ENCODE measurements around the gene KCNQ2. TPM values are rescaled to one million over a fixed set of nuclear protein-coding genes. Genes with fewer than 3 reads are reported as not detected.
A peak's percentile ranks its signal among the peaks of the same experiment; 100 is the strongest.

KCNQ2 gene
- total RNA-seq (1 to 10 TPM in 1 of 5 donors, not detected in 4; 2.2 TPM), polyA plus RNA-seq (under 1 TPM in 2 of 3 donors, not detected in 1; 0.03 to 0.25 TPM)
- long read RNA-seq, donor 1, result 0 reads
- long read RNA-seq, donor 2, result 0 reads
- long read RNA-seq, donor 3, partial matches to known transcripts, result 0 of 1 reads
- long read RNA-seq, donor 3, other reads (novel, unspliced or antisense), result 0 of 1 reads
- long read RNA-seq, donor 4, result 0 reads
- long read RNA-seq, donor 5, partial matches to known transcripts, result 0 of 1 reads
- long read RNA-seq, donor 5, other reads (novel, unspliced or antisense), result 0 of 1 reads
- long read RNA-seq, donor 6, partial matches to known transcripts, result 3,132 of 3,250 reads
- long read RNA-seq, donor 6, other reads (novel, unspliced or antisense), result 118 of 3,250 reads
- long read RNA-seq, donor 7, partial matches to known transcripts, result 0 of 3 reads
- long read RNA-seq, donor 7, other reads (novel, unspliced or antisense), result 0 of 3 reads
- long read RNA-seq, donor 8, result 0 reads
- long read RNA-seq, donor 9, result 0 reads
- long read RNA-seq, donor 10, result 0 reads

DNA sequence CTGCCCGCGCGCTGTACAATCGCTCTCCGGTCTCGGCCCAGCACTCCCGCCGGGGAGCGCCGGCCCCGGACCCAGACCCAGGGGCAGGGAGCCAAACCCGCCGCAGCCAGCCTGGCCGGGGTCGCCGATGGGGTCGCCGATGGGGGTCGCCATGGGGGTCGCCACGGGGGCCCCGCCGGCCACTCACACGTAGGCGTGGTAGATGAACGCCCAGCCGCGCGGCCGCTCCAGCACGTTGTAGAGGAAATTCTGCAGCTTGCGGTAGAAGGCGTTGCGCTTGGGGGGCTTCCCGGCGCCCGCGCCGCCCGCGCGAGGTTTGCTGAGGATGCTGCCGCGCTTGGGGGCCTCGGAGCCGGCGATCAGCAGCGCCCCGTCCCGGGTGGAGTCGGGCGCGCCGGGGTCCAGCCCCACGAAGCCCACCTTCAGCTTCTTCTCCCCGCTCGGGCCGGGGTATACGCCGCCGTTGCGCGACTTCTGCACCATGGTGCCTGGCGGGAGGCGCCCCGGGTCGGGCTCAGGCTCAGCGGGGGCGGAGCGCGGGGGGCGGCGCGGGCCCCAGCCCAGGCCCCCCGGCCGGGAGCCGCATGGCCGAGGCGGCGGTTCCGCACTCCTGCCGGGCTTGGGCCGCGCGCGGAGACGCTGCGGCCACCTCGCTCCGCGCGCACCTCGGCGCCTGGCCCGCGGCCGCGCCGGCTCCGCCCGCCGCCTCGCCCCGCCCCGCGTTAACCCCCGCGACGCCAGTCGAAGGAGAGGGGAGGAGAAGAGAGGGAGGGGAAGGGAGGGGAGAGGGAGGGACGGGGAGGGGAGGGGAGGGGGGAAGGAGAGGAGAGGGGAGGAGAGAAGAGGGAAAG is at the start of gene KCNQ2:
TSS of gene KCNQ2 (minus strand) at position 675 of the 851 bp plus-strand sequence. CDS start at position 483, 192 bp downstream.
- no peaks in the 10 kb centered on the region for H3K36me3 ChIP-seq
- peaks cover 11 to 18% (median 13%) of the 10 kb centered on the region in 4 donors for H3K4me1 ChIP-seq
- WGBS, 5 donors, result 0 to 7% (median 1%) methylated on average over 6 to 103 of the region's 111 CpGs
- intact Hi-C loops (cut with DNase I; ENCODE audit: low total_unique reads), result no loop called here
- peaks cover 28 to 100% (median 85%) of the 10 kb centered on the region in 3 donors for H3K27me3 ChIP-seq
- no peak within 1 kb of the TSS for H3K27ac ChIP-seq
- no peaks in the 10 kb centered on the region for H3K9me3 ChIP-seq
- DNase-seq, result peak in 1 of 2 donors; percentile 46
- H3K4me3 ChIP-seq, result peak within 1 kb of the TSS; percentile 11 to 41 (median 35)
- TF ChIP-seq POLR2A (IDR thresholded peaks at IDR 0.05), result no peak

DNA sequence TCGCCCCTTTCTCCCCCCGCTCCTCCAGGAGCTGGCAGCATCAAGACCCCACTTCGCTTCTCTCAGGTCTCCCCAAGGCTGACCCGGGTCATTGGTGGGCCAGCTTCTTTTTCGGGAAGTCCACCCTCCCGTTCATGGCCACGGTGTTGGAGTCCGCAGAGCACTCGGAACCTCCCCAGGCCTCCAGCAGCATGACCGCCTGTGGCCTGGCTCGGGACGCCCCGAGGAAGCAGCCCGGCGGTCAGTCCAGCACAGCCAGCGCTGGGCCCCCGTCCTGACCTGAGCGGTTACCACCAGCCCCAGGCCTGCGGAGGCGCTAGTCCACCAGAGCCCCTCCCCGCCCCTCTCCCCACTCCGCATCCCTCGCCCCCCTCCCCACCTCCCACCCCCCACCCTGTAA is 49.1 kb upstream of the KCNQ2 start:
- H3K27ac ChIP-seq, result peak overlapping the region; percentile 92 to 99 (median 98)
- no peaks in the 10 kb centered on the region for H3K27me3 ChIP-seq
- peaks cover 20 to 56% (median 42%) of the 10 kb centered on the region in 4 donors for H3K4me1 ChIP-seq
- peak in 1 of 2 donors; percentile 56 for DNase-seq
- intact Hi-C loops (cut with DNase I; ENCODE audit: low total_unique reads), result no loop called here
- TF ChIP-seq, protein P1, sequence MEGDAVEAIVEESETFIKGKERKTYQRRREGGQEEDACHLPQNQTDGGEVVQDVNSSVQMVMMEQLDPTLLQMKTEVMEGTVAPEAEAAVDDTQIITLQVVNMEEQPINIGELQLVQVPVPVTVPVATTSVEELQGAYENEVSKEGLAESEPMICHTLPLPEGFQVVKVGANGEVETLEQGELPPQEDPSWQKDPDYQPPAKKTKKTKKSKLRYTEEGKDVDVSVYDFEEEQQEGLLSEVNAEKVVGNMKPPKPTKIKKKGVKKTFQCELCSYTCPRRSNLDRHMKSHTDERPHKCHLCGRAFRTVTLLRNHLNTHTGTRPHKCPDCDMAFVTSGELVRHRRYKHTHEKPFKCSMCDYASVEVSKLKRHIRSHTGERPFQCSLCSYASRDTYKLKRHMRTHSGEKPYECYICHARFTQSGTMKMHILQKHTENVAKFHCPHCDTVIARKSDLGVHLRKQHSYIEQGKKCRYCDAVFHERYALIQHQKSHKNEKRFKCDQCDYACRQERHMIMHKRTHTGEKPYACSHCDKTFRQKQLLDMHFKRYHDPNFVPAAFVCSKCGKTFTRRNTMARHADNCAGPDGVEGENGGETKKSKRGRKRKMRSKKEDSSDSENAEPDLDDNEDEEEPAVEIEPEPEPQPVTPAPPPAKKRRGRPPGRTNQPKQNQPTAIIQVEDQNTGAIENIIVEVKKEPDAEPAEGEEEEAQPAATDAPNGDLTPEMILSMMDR (IDR thresholded peaks at IDR 0.05), result no peak
- no peak for TF ChIP-seq EP300 (IDR thresholded peaks at IDR 0.05)
- no peak for TF ChIP-seq POLR2AphosphoS5 (IDR thresholded peaks at IDR 0.05)
- TF ChIP-seq POLR2A (IDR thresholded peaks at IDR 0.05), result no peak
- H3K9me3 ChIP-seq, result peaks cover 0 to 8% (median 0%) of the 10 kb centered on the region in 4 donors
- peak overlapping the region; percentile 77 to 98 (median 91) for H3K4me3 ChIP-seq
- WGBS, 5 donors, result 7 to 27% (median 19%) methylated on average over 3 to 23 of the region's 23 CpGs
- peaks cover 0 to 21% (median 13%) of the 10 kb centered on the region in 4 donors for H3K36me3 ChIP-seq

GRCh38 chr20:63520934-63521601 is 48.6 kb upstream of the KCNQ2 start:
- Histone ChIP-seq H3K27ac (peak overlapping the region; percentile 92 to 99 (median 98)), H3K9me3 (peaks cover 0 to 8% (median 0%) of the 10 kb centered on the region in 4 donors), H3K4me1 (peaks cover 20 to 51% (median 42%) of the 10 kb centered on the region in 4 donors), H3K27me3 (no peaks in the 10 kb centered on the region), H3K36me3 (peaks cover 0 to 21% (median 13%) of the 10 kb centered on the region in 4 donors), H3K4me3 (peak overlapping the region; percentile 77 to 98 (median 91))
- no peak for TF ChIP-seq EP300 (IDR thresholded peaks at IDR 0.05)
- TF ChIP-seq POLR2AphosphoS5 (IDR thresholded peaks at IDR 0.05), result peak in 1 of 3 donors; percentile 1
- TF ChIP-seq, protein P1 (IDR thresholded peaks at IDR 0.05), result peak in 1 of 7 experiments; percentile 11
- DNase-seq, result peak; percentile 89 to 95
- intact Hi-C loops (cut with DNase I; ENCODE audit: low total_unique reads), result no loop called here
- WGBS, 5 donors, result 0 to 2% (median 1%) methylated on average over 14 to 68 of the region's 68 CpGs

- TF ChIP-seq POLR2A (IDR thresholded peaks at IDR 0.05) (peak in 1 of 4 donors; percentile 22), POLR2AphosphoS5 (IDR thresholded peaks at IDR 0.05) (peak; percentile 87 to 98 (median 98)), EP300 (IDR thresholded peaks at IDR 0.05) (no peak)
- H3K27ac ChIP-seq, result peak within 1 kb of the TSS; percentile 92 to 99 (median 98)
- 0 to 1% (median 0%) methylated on average over 5 to 64 of the region's 64 CpGs for WGBS, 5 donors
- H3K9me3 ChIP-seq, result peaks cover 0 to 8% (median 0%) of the 10 kb centered on the region in 4 donors
- peaks cover 0 to 21% (median 13%) of the 10 kb centered on the region in 4 donors for H3K36me3 ChIP-seq
- no peaks in the 10 kb centered on the region for H3K27me3 ChIP-seq
- H3K4me3 ChIP-seq, result peak within 1 kb of the TSS; percentile 77 to 98 (median 91)
- intact Hi-C loops (cut with DNase I; ENCODE audit: low total_unique reads), result no loop called here
- peak; percentile 89 to 95 for DNase-seq
- peaks cover 20 to 47% (median 42%) of the 10 kb centered on the region in 4 donors for H3K4me1 ChIP-seq
Measured at GRCh38 chr20:63520504-63520933, 48.1 kb upstream of the KCNQ2 start, which contains the start of gene PPDPF. Gene PPDPF (plus strand): TSS chr20:63520765. CDS start chr20:63521309, 544 bp downstream.

All from stomach (tissue), 19 donors.